Dermis blood vessel endothelial cell (primary cell): ENCODE results near the gene MYBPC1. TPM values are rescaled to one million over a fixed set of nuclear protein-coding genes. Genes with fewer than 3 reads are reported as not detected.

Source experiments
- DNase-seq: peaks from one replicate; pipeline ENCODE4 v3.0.0; 2010
- total RNA-seq: library from RNA; depleted of rRNA; stranded (reverse); fragments of >200 nt; gene quantifications from 2 replicates; pipeline ENCODE4 v1.2.3, GENCODE V29; 2014

The MYBPC1 gene
- total RNA-seq, 1 donor from 2014 or later: not detected

GRCh38 chr12:101599771-101600484, 5.2 kb downstream of the MYBPC1 start:
- no peak for DNase-seq

- DNase-seq: no peak
Observed at GRCh38 chr12:101604132-101604531, 9.4 kb downstream of the MYBPC1 start.

- DNase-seq: no peak
Observed at GRCh38 chr12:101607894-101608293, 13.1 kb downstream of the MYBPC1 start.

GRCh38 chr12:101608301-101609133, 13.7 kb downstream of the MYBPC1 start:
- no peak for DNase-seq

GRCh38 chr12:101609198-101609597, 14.4 kb downstream of the MYBPC1 start:
- DNase-seq: no peak

GRCh38 chr12:101612160-101612916, 17.6 kb downstream of the MYBPC1 start:
- DNase-seq: no peak

GRCh38 chr12:101616027-101616494, 21.3 kb downstream of the MYBPC1 start:
- peak; percentile 3 for DNase-seq

GRCh38 chr12:101619026-101619786, 24.4 kb downstream of the MYBPC1 start:
- DNase-seq: no peak

- DNase-seq: no peak
Observed at GRCh38 chr12:101619858-101620761, 25.3 kb downstream of the MYBPC1 start.

- DNase-seq: no peak
Observed at GRCh38 chr12:101620762-101621133, 26.0 kb downstream of the MYBPC1 start.

GRCh38 chr12:101628676-101629075, 33.9 kb downstream of the MYBPC1 start:
- no peak for DNase-seq

- DNase-seq: no peak
Observed at GRCh38 chr12:101634724-101635123, 40.0 kb downstream of the MYBPC1 start.

- DNase-seq: no peak
Observed at GRCh38 chr12:101637936-101638335, 43.2 kb downstream of the MYBPC1 start.

- DNase-seq: no peak
Observed at GRCh38 chr12:101642115-101643067, 47.6 kb downstream of the MYBPC1 start.

- DNase-seq: no peak
Observed at GRCh38 chr12:101647711-101648110, 52.9 kb downstream of the MYBPC1 start.

GRCh38 chr12:101648195-101648594, 53.4 kb downstream of the MYBPC1 start:
- DNase-seq: no peak

GRCh38 chr12:101650346-101651117, 55.8 kb downstream of the MYBPC1 start:
- no peak for DNase-seq

GRCh38 chr12:101653030-101653429, 58.3 kb downstream of the MYBPC1 start:
- no peak for DNase-seq

- no peak for DNase-seq
Observed at GRCh38 chr12:101653503-101653902, 58.7 kb downstream of the MYBPC1 start.
